T-cell (primary cell): Measurements from ENCODE around the gene KANK3. TPM values are rescaled to one million over a fixed set of nuclear protein-coding genes. Genes with fewer than 3 reads are reported as not detected.
"Not testable (repeated sequence)": the region's sequence is repeated elsewhere in the genome, so short reads cannot be mapped to it uniquely, and the experiment has no call there.

ENCODE experiments used
- ATAC-seq, 4 experiments: fragments of 200-7000 bp in 3 of 4; fragments of 150-1000 bp in 1 of 4; cut with Tn5 transposase; replicated peaks in 1 of 4; 1 replicate in 3 of 4; 2 replicates in 1 of 4; pipeline ENCODE4 v1.10.0; 2021; ENCODE audit warnings: moderate library complexity in 3 of 4, mild to moderate bottlenecking in 2 of 4, moderate number of reproducible peaks in 1 of 4
- CTCF ChIA-PET, 2 donors: fragments of 300-600 bp; sonication (Branson Sonifier 250); formaldehyde crosslinking; loops; one replicate each; lab custom pipeline; 2022; ENCODE audit warnings: antibody characterized with exemption in 2 of 2; lab: Charles Lee
- POLR2A ChIA-PET, 2 donors: fragments of 300-600 bp; sonication (Branson Sonifier 250); formaldehyde crosslinking; loops; one replicate each; lab custom pipeline; 2022; ENCODE audit warnings: antibody characterized with exemption in 2 of 2; lab: Charles Lee
- DNase-seq, 35 experiments: peaks; one replicate each; pipeline versions ENCODE4 v3.0.0 to v3.0.0-alpha.2; 2013 to 2023
- H3K27ac ChIP-seq: one replicate; pipeline ENCODE4 v1.5.1; 2013; ENCODE audit warnings: low read length
- H3K27me3 ChIP-seq, 2 experiments: replicated peaks in 1 of 2; 1 replicate in 1 of 2; 2 replicates in 1 of 2; pipeline versions ENCODE4 v1.6.1 to v1.7.0; 2013; ENCODE audit warnings: low read length in 1 of 2, mixed read lengths in 1 of 2; ENCODE audit not compliant: control insufficient read depth in 2 of 2, insufficient read depth in 2 of 2; ENCODE audit errors: extremely low read depth in 1 of 2
- H3K36me3 ChIP-seq, 2 donors: 1 replicate in 1 of 2; 2 replicates in 1 of 2; pipeline versions ENCODE4 v1.6.1 to v1.7.0; 2013; ENCODE audit warnings: low read length in 1 of 2; ENCODE audit not compliant: control insufficient read depth in 2 of 2, insufficient read depth in 1 of 2; ENCODE audit errors: extremely low read depth in 1 of 2
- H3K4me1 ChIP-seq, 2 experiments: 1 replicate in 1 of 2; 2 replicates in 1 of 2; pipeline versions ENCODE4 v1.6.1 to v1.7.0; 2013; ENCODE audit warnings: low read length in 2 of 2, mixed read lengths in 1 of 2; ENCODE audit not compliant: insufficient read depth in 2 of 2, control insufficient read depth in 1 of 2; ENCODE audit errors: extremely low read depth in 1 of 2
- H3K4me3 ChIP-seq, 2 donors: 1 replicate in 1 of 2; 2 replicates in 1 of 2; pipeline versions ENCODE4 v1.5.1 to v1.7.0; 2013; ENCODE audit warnings: mild to moderate bottlenecking in 2 of 2, low read length in 1 of 2, moderate library complexity in 1 of 2; ENCODE audit not compliant: control insufficient read depth in 1 of 2; ENCODE audit errors: extremely low read depth in 1 of 2
- H3K9me3 ChIP-seq: 2 replicates; pipeline ENCODE4 v1.7.0; 2013
- H3K27ac Mint-ChIP-seq, 2 donors: one replicate each; pipeline ENCODE4 v1.8.0; 2020 to 2021; ENCODE audit warnings: mild to moderate bottlenecking in 2 of 2, mixed read lengths in 2 of 2
- H3K27me3 Mint-ChIP-seq, 2 donors: one replicate each; pipeline ENCODE4 v1.8.0; 2021 to 2022; ENCODE audit warnings: mixed read lengths in 2 of 2
- H3K36me3 Mint-ChIP-seq: one replicate; pipeline ENCODE4 v1.8.0; 2021; ENCODE audit warnings: mixed read lengths
- H3K4me1 Mint-ChIP-seq, 3 donors: one replicate each; pipeline ENCODE4 v1.8.0; 2020 to 2022; ENCODE audit warnings: mixed read lengths in 3 of 3, mild to moderate bottlenecking in 1 of 3
- H3K4me3 Mint-ChIP-seq, 3 donors: one replicate each; pipeline ENCODE4 v1.8.0; 2020 to 2022; ENCODE audit warnings: mild to moderate bottlenecking in 3 of 3, mixed read lengths in 3 of 3, moderate library complexity in 3 of 3
- H3K9me3 Mint-ChIP-seq, 3 donors: one replicate each; pipeline ENCODE4 v1.8.0; 2020 to 2022; ENCODE audit warnings: mixed read lengths in 3 of 3
- WGBS: methylation state at CpG from one replicate; pipeline ENCODE4 v1.1.5; 2013; ENCODE audit warnings: missing lambda C conversion rate; ENCODE audit not compliant: insufficient coverage; 5-methylcytosine and 5-hydroxymethylcytosine counted together
- total RNA-seq, 35 experiments: library from RNA in 6 of 35; stranded (reverse) in 6 of 35; fragments of 120-200 nt in 1 of 35; gene quantifications; one replicate each; pipeline versions ENCODE4 v1.2.1 to v1.2.4 and lab custom pipeline; 2013 to 2026

KANK3 gene
- total RNA-seq, 5 donors from 2014 or later (not counting 1 experiment from before 2014, with no cell fraction given) = 0.88 to 5.5 (median 4.4) TPM

DNA sequence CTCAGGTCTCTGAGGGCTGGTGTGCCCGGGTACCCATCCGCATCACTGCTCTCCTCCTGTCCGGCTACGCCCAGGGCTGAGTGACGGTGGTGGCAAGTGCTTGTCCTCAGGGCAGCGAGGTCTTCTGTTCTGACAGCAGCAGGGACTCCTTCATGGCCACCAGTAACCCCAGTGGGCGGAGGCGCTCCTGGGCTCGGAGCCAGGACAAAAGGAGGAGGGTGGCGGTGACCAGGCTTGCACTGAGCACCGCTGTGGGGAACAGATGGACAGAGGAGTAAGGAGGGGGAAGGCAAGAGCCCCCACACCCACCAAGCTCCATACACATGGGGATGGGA is 40.7 kb downstream of the KANK3 start:
- Mint-ChIP-seq H3K9me3 (no peaks in the 10 kb centered on the region), H3K27ac (no peak overlapping the region), H3K4me1 (peaks cover 14 to 15% (median 14%) of the 10 kb centered on the region in 3 donors), H3K4me3 (no peak overlapping the region), H3K27me3 (no peaks in the 10 kb centered on the region), H3K36me3 (no peaks in the 10 kb centered on the region)
- WGBS = 100% methylated on average over 6 of the region's 11 CpGs
- ATAC-seq (no peak), DNase-seq (peak in 2 of 35 experiments; percentile 0 to 1)
- CTCF ChIA-PET = no interaction called here
- Histone ChIP-seq H3K4me3 (no peak overlapping the region), H3K4me1 (peaks cover 0 to 19% of the 10 kb centered on the region in 2 experiments), H3K27ac (no peak overlapping the region), H3K36me3 (peaks cover 0 to 6% of the 10 kb centered on the region in 2 donors), H3K9me3 (no peaks in the 10 kb centered on the region), H3K27me3 (no peaks in the 10 kb centered on the region)
- POLR2A ChIA-PET = interaction anchor here in 1 of 2 donors (0.7 kb wide), 1 partner anchor 577 kb away, joined by 3 read pairs; no protein-coding TSS in a partner anchor

DNA sequence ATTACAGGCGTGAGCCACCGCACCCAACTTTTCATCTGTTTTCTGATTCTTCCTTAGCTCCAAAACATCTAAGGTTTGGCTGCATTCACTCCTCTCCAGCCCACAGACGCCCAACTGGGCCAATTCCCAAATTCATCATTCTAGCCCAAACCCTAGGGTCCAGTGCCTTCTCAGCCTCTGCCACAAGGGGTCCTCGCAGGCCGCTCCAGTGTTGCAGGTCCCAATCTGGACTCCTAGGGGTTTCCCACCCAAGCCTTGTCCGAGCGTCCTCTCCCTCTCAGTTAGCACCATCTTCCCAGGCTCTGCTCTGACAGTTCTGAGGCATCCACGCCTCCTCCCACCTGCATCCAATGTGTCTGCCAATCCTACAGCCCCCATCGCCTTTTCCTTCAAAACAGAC is 51.7 kb downstream of the KANK3 start:
- H3K9me3 ChIP-seq, H3K4me1 ChIP-seq, DNase-seq, H3K36me3 Mint-ChIP-seq, H3K27me3 Mint-ChIP-seq, H3K4me3 Mint-ChIP-seq, H3K27me3 ChIP-seq, H3K27ac ChIP-seq, POLR2A ChIA-PET, H3K36me3 ChIP-seq, CTCF ChIA-PET, H3K27ac Mint-ChIP-seq, H3K9me3 Mint-ChIP-seq, H3K4me3 ChIP-seq, H3K4me1 Mint-ChIP-seq: not testable (repeated sequence)
- no CpG with 5 or more reads among the region's 9 CpGs for WGBS
- ATAC-seq = peak in 3 of 4 experiments; percentile 37 to 45 (median 41)

- CTCF ChIA-PET, H3K4me1 Mint-ChIP-seq, POLR2A ChIA-PET, H3K4me3 ChIP-seq, H3K27me3 Mint-ChIP-seq, H3K27ac ChIP-seq, H3K27ac Mint-ChIP-seq, H3K4me1 ChIP-seq, H3K9me3 Mint-ChIP-seq, H3K4me3 Mint-ChIP-seq, H3K36me3 Mint-ChIP-seq, DNase-seq, H3K27me3 ChIP-seq, H3K9me3 ChIP-seq, H3K36me3 ChIP-seq: not testable (repeated sequence)
- WGBS = no CpG with 5 or more reads among the region's 9 CpGs
- ATAC-seq = peak in 2 of 4 experiments; percentile 38 to 39
Observed at GRCh38 chr19:8276508-8276907, 66.6 kb downstream of the KANK3 start.

Other genes starting within 250 kb of the KANK3 start
- gene FBN3, start 193.7 kb downstream of the KANK3 start, total RNA-seq = under 1 TPM in 2 of 5 donors, not detected in 3; 0.03 TPM
- gene CERS4, start 133.9 kb downstream of the KANK3 start, total RNA-seq = 10 to 100 TPM; 23.1 to 46.9 (median 29.0) TPM
- 10 to 100 TPM; 26.1 to 41.5 (median 37.4) TPM for gene CD320, start 34.9 kb downstream of the KANK3 start, total RNA-seq
- 10 to 100 TPM; 24.5 to 44.7 (median 32.8) TPM for gene NDUFA7, start 21.9 kb downstream of the KANK3 start, total RNA-seq
- 1,000 to 10,000 TPM; 2,995 to 3,551 (median 3,317) TPM for gene RPS28, start 21.8 kb downstream of the KANK3 start, total RNA-seq
- gene ANGPTL4, start 20.9 kb upstream of the KANK3 start, total RNA-seq = under 1 TPM in 2 of 5 donors, not detected in 3; 0.18 to 0.19 TPM
- 100 to 1,000 TPM in 3 of 5 donors, 10 to 100 TPM in 2; 87.5 to 125 (median 116) TPM for gene RAB11B, start 47.1 kb upstream of the KANK3 start, total RNA-seq
- 10 to 100 TPM; 20.6 to 40.7 (median 35.6) TPM for gene MARCHF2, start 70.0 kb upstream of the KANK3 start, total RNA-seq
- gene HNRNPM, start 101.7 kb upstream of the KANK3 start, total RNA-seq = 100 to 1,000 TPM; 200 to 272 (median 213) TPM
- gene PRAM1, start 159.4 kb upstream of the KANK3 start, total RNA-seq = 1 to 10 TPM; 2.2 to 5.1 (median 3.8) TPM
- gene ZNF414, start 170.9 kb upstream of the KANK3 start, total RNA-seq = 10 to 100 TPM; 34.4 to 78.6 (median 67.2) TPM
- 100 to 1,000 TPM; 109 to 363 (median 277) TPM for gene MYO1F, start 234.2 kb upstream of the KANK3 start, total RNA-seq